GM12872 (cell line): Measurements from ENCODE around the gene PIP5K1B.

Experiments used
- TF ChIP-seq, protein P1 (sequence below): IDR thresholded peaks from 3 replicates; pipeline ENCODE4 v1.5.1; 2011; ENCODE audit warnings: low read depth, mild to moderate bottlenecking, low read length, moderate library complexity; ENCODE audit not compliant: insufficient read depth

The PIP5K1B gene

DNA sequence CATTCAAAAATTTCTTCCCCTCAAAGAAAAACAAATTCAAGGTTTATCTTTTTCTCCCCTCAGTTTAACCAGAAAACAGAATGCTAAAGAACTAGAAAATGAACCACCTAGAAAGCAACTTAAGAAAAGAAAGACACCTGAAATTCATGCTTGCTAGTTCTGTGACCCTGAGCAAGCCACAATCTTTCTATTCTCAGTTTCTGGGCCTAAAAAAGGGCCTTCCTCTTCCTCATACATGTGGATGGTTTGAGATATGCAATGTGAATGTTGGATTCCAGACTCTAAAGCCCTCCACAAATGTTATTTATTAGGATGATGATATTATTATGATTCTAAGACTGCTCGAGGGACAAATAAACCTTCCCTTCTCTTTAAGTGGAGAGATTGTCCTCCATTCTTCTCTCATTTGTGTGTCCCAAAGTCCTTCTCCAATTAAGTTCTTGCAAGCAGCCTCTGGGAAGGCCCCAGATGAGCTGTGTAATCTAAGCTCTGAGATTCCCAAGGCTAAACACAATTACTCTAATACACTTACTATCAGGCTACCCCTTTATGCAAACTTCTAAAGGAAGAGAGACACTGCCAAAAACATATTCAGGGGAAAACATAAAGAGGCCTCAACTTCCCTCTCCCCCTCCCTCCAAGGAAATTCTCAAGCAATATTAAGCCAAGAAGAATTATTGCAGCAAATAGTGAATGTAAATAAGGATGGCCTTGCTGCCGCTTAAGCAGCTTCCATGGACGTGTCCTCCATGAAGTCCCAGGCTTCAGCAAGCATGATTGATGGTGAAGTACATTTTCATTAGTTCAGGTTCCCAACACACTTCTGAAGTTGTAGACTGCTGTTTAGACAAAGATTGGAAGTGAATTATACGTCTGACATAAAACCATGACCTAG is 228.6 kb downstream of the PIP5K1B start:
- TF ChIP-seq, protein P1, sequence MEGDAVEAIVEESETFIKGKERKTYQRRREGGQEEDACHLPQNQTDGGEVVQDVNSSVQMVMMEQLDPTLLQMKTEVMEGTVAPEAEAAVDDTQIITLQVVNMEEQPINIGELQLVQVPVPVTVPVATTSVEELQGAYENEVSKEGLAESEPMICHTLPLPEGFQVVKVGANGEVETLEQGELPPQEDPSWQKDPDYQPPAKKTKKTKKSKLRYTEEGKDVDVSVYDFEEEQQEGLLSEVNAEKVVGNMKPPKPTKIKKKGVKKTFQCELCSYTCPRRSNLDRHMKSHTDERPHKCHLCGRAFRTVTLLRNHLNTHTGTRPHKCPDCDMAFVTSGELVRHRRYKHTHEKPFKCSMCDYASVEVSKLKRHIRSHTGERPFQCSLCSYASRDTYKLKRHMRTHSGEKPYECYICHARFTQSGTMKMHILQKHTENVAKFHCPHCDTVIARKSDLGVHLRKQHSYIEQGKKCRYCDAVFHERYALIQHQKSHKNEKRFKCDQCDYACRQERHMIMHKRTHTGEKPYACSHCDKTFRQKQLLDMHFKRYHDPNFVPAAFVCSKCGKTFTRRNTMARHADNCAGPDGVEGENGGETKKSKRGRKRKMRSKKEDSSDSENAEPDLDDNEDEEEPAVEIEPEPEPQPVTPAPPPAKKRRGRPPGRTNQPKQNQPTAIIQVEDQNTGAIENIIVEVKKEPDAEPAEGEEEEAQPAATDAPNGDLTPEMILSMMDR, result no peak

DNA sequence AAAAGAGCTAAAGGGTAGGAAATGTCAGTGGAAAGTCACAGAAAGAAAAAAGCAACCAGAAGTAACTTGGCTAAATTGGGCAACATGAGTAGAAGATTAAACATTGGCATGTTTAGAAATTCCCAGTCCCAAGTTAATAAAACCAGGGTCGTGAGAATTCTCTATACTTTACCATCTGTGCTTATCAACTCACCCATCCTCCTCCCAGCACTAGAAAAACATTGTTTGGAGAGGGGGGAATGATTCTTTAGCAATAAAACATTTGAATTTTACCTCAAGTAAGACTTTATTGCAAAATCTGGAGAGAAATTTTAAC is 229.2 kb downstream of the PIP5K1B start:
- TF ChIP-seq, protein P1, result no peak

DNA sequence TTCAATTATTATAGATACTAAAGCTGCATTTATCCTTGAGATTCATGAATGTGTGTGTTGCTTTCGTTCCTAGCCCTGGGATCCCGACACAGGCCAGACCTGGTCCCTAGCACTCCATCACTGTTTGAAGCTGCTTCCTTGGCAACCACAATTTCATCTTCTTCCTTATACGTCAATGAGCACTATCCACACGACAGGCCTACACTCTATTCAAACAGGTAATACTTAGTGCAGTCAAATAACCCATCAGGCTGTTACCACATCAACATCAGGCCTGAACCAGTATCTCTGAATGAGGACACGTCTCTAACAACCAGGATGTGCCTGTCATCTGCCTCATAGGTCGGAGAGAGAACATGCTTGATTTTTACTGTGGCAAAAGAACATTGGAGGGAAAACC is 235.5 kb downstream of the PIP5K1B start:
- TF ChIP-seq, protein P1, result no peak

DNA sequence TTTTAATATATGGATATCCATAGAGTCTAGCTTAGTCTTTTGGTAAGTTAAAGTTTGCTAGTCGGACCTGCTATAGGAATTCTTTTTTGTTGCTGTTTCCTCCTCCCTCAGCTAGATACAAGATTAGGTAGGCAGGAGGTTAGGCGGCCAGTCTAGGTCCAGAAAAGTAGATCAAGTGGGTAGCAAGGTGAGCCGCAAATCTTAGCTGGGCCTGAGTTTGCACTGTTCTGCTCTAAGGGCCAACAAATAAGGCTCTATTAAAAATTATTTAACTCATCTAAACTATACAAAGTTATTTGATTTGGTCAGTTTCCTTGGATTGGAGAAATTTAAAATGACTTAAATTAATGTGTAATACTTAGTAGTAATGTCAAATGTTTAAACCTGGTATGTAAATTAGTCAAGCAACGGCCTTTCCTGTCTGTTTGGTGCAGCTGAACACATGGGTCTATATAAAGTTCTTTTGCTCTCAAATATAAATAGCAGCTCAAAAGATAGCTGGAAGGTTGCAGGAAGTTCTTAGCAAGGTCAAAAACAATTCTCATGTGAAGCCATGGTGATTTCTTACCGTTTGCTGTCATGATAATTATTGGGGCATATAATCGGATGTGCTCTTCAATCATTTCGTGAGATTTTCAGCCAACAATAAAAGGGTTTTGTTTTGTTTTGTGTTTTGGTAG is 236.9 kb downstream of the PIP5K1B start:
- TF ChIP-seq, protein P1, result no peak

DNA sequence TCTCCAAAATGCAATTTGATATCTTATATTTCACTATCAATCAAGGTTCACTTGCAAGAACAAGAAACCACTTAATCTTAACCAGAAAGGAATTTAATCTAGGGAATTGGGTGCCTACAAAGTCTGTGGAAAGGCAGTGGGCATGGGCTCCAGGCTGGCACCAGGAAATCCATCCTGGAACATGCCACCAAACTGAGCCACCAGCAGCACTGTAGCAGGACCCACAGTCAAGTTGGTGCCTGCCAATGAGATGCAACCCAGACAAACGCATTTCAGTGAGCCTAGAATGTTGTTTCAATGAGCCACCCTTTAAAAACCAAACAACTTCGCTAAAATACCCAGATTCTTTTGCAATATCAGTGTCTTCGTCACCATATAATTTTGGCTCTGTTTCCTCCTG is 237.8 kb downstream of the PIP5K1B start:
- TF ChIP-seq, protein P1, result no peak

DNA sequence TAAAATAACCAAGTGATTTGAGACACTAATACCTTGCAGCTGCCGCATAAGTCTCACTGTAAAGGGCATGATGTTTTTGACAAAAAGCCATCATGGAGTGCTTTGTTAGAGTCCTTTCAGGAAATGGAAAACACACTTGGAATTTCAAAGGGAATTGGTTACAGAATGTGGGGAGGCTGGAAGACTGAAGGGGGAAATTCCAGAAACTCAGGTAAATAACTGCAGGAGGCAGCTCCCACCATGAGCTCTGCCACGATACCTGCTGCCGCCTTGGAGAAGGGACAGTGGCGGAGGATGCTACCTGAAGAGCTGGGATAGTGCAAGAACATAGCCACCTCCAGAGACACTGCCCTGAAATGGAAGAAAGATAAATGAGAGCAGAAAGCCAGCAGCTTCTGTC is 242.0 kb downstream of the PIP5K1B start:
- TF ChIP-seq, protein P1, result no peak

DNA sequence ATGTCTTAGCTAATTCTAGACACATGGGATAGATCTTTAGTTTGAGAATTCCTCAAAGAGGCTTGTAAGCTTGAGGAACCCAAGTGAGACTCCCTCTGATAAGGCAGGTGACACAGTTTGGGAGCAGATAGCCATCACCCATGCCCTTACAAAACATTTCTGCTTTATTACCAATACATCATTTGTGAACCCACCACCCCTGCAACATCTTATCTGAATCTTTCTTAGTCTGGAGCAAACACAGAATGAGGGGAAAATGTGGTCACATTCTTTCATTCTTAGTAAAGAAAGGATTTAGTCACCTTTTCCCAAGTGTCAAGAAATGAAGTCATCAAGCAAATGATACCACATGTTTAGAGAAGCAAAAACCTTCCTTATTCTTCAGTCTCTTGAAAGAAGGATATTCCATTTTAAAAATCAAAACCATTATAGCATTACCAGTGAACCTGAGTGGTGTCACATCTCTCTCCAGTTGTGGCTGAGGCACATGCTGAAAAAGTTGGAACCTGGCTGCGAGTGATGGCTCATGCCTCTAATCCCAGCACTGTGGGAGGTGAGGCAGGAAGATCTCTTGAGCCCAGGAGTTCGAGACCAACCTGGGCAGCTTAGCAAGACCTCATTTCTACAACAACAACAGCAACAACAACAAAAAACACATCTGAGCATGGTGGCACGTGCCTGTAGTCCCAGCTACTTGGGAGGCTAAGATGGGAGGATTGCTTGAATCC is 243.0 kb downstream of the PIP5K1B start:
- TF ChIP-seq, protein P1, result no peak
